WTC11 (cell line): ENCODE data around the gene IFT52. TPM values are rescaled to one million over a fixed set of nuclear protein-coding genes. Genes with fewer than 3 reads are reported as not detected.

ENCODE experiments used
- ATAC-seq: fragments of 200-7000 bp; cut with Tn5 transposase; 2 replicates; pipeline ENCODE4 v1.10.0; 2021; ENCODE audit warnings: mild to moderate bottlenecking, moderate library complexity
- CTCF ChIA-PET: fragments of 300-600 bp; sonication (Branson Sonifier 250); formaldehyde crosslinking; loops from one replicate; lab custom pipeline; 2021; ENCODE audit warnings: antibody characterized with exemption; lab: Charles Lee
- POLR2A ChIA-PET: fragments of 350-600 bp; sonication (Branson Sonifier 250); formaldehyde crosslinking; loops from one replicate; lab custom pipeline; 2021; ENCODE audit warnings: antibody characterized with exemption; lab: Charles Lee
- DNase-seq: peaks from one replicate; pipeline ENCODE4 v3.0.0; 2021; ENCODE audit warnings: low spot score
- H3K27ac Mint-ChIP-seq: 2 replicates; pipeline ENCODE4 v1.8.0; 2021; ENCODE audit warnings: mixed read lengths
- H3K27me3 Mint-ChIP-seq: 2 replicates; pipeline ENCODE4 v1.8.0; 2021; ENCODE audit warnings: low read depth, mild to moderate bottlenecking, moderate library complexity, mixed read lengths
- H3K36me3 Mint-ChIP-seq: 2 replicates; pipeline ENCODE4 v1.8.0; 2021; ENCODE audit warnings: mixed read lengths
- H3K4me1 Mint-ChIP-seq: 2 replicates; pipeline ENCODE4 v1.8.0; 2022; ENCODE audit warnings: mixed read lengths
- H3K4me3 Mint-ChIP-seq: 2 replicates; pipeline ENCODE4 v1.8.0; 2021; ENCODE audit warnings: mild to moderate bottlenecking, moderate library complexity, mixed read lengths
- H3K9me3 Mint-ChIP-seq: 2 replicates; pipeline ENCODE4 v1.8.0; 2021; ENCODE audit warnings: mixed read lengths
- AR ChIP-seq: fragments of 250-450 bp; sonication (Bioruptor Pico); IDR thresholded peaks from 2 replicates; pipeline ENCODE4 v1.9.0; 2021; ENCODE audit warnings: mild to moderate bottlenecking
- CBFB ChIP-seq: sonication (generic); formaldehyde crosslinking; IDR thresholded peaks from 2 replicates; pipeline ENCODE4 v1.8.1; 2022; ENCODE audit warnings: mild to moderate bottlenecking, low read depth, missing genetic modification reagents
- CDX4 ChIP-seq: fragments of 250-450 bp; sonication (Bioruptor Pico); IDR thresholded peaks from 2 replicates; pipeline ENCODE4 v1.9.0; 2021; ENCODE audit warnings: moderate library complexity, mild to moderate bottlenecking, inconsistent platforms, borderline replicate concordance
- CREB1 ChIP-seq: sonication (generic); formaldehyde crosslinking; IDR thresholded peaks from 2 replicates; pipeline ENCODE4 v1.8.0; 2023; ENCODE audit warnings: mild to moderate bottlenecking, missing genetic modification reagents
- CREM ChIP-seq: sonication (generic); formaldehyde crosslinking; IDR thresholded peaks from 2 replicates; pipeline ENCODE4 v1.8.1; 2022; ENCODE audit warnings: mild to moderate bottlenecking, missing genetic modification reagents, moderate library complexity
- CTCF ChIP-seq: fragments of 200-600 bp; IDR thresholded peaks from 2 replicates; pipeline ENCODE4 v1.8.0; 2022; ENCODE audit warnings: antibody characterized with exemption
- E2F4 ChIP-seq: sonication (generic); formaldehyde crosslinking; IDR thresholded peaks from 2 replicates; pipeline ENCODE4 v1.8.1; 2022; ENCODE audit warnings: low read depth, mild to moderate bottlenecking, moderate library complexity, missing genetic modification reagents, borderline replicate concordance
- FOXJ3 ChIP-seq: sonication (generic); formaldehyde crosslinking; IDR thresholded peaks from 2 replicates; pipeline ENCODE4 v1.9.0; 2021; ENCODE audit warnings: missing genetic modification reagents, mild to moderate bottlenecking, borderline replicate concordance
- FOXP1 ChIP-seq: sonication (generic); formaldehyde crosslinking; IDR thresholded peaks from 2 replicates; pipeline ENCODE4 v1.8.0; 2022; ENCODE audit warnings: missing genetic modification reagents, mild to moderate bottlenecking, moderate library complexity, borderline replicate concordance
- IRF1 ChIP-seq: sonication (generic); formaldehyde crosslinking; IDR thresholded peaks from 2 replicates; pipeline ENCODE4 v1.8.0; 2023; ENCODE audit warnings: missing genetic modification reagents
- MYBL2 ChIP-seq: sonication (generic); formaldehyde crosslinking; IDR thresholded peaks from 2 replicates; pipeline ENCODE4 v1.8.1; 2023; ENCODE audit warnings: mild to moderate bottlenecking, moderate library complexity, missing genetic modification reagents
- NFATC4 ChIP-seq: fragments of 250-450 bp; sonication (Bioruptor Pico); IDR thresholded peaks from 2 replicates; pipeline ENCODE4 v1.9.0; 2021; ENCODE audit warnings: mild to moderate bottlenecking
- PREB ChIP-seq: sonication (generic); formaldehyde crosslinking; IDR thresholded peaks from 2 replicates; pipeline ENCODE4 v1.8.1; 2022; ENCODE audit warnings: mild to moderate bottlenecking, missing genetic modification reagents, moderate library complexity, borderline replicate concordance
- PRRX2 ChIP-seq: fragments of 250-450 bp; sonication (Bioruptor Pico); IDR thresholded peaks from 2 replicates; pipeline ENCODE4 v1.8.0; 2021; ENCODE audit warnings: mild to moderate bottlenecking
- USF1 ChIP-seq: sonication (generic); formaldehyde crosslinking; IDR thresholded peaks from 2 replicates; pipeline ENCODE4 v1.8.0; 2022; ENCODE audit warnings: mild to moderate bottlenecking, missing genetic modification reagents
- ZNF121 ChIP-seq: sonication (generic); formaldehyde crosslinking; IDR thresholded peaks from 2 replicates; pipeline ENCODE4 v1.8.0; 2023; ENCODE audit warnings: missing genetic modification reagents
- total RNA-seq: library from RNA; stranded (reverse); gene quantifications from 3 replicates; pipeline ENCODE4 v1.2.3, GENCODE V29; 2021

Gene IFT52
- total RNA-seq, 1 experiment from 2014 or later = 27.5 TPM

- ChIA-PET POLR2A (interaction anchor here (0.6 kb wide), 1 partner anchor 75 kb away, joined by 3 read pairs; no protein-coding TSS in a partner anchor), CTCF (interaction anchor here (0.8 to 1.0 kb wide), 4 partner anchors 13 to 123 kb away, joined by 3 read pairs; no protein-coding TSS in a partner anchor)
- no peaks in the 10 kb centered on the region for H3K27me3 Mint-ChIP-seq
These were observed 19.0 kb upstream of the IFT52 start for GRCh38 chr20:43571771-43572170.

GRCh38 chr20:43572891-43573290, 17.8 kb upstream of the IFT52 start:
- H3K27ac Mint-ChIP-seq = no peak overlapping the region
- ATAC-seq (no peak), DNase-seq (no peak)
- TF ChIP-seq CDX4 (no peak), E2F4 (no peak), CREM (CRISPR knock-in tag) (no peak), IRF1 (CRISPR knock-in tag) (no peak), PRRX2 (CRISPR knock-in tag) (no peak)
- no peaks in the 10 kb centered on the region for H3K9me3 Mint-ChIP-seq
- no peaks in the 10 kb centered on the region for H3K36me3 Mint-ChIP-seq
- H3K27me3 Mint-ChIP-seq = no peaks in the 10 kb centered on the region
- ChIA-PET POLR2A (no interaction called here), CTCF (interaction anchor here (0.6 to 1.2 kb wide), 3 partner anchors 34 to 375 kb away, joined by 3 to 4 read pairs (median 3); no protein-coding TSS in a partner anchor)
- no peak overlapping the region for H3K4me3 Mint-ChIP-seq
- H3K4me1 Mint-ChIP-seq = peaks cover 4% of the 10 kb centered on the region

More at GRCh38 chr20:43571771-43572170, 19.0 kb upstream of the IFT52 start:
- no peaks in the 10 kb centered on the region for H3K9me3 Mint-ChIP-seq
- peaks cover 4% of the 10 kb centered on the region for H3K4me1 Mint-ChIP-seq
- TF ChIP-seq CTCF = no peak
- TF ChIP-seq USF1 (CRISPR knock-in tag) = no peak
- DNase-seq = no peak
- ATAC-seq = no peak
- H3K36me3 Mint-ChIP-seq = no peaks in the 10 kb centered on the region
- no peak overlapping the region for H3K4me3 Mint-ChIP-seq
- no peak overlapping the region for H3K27ac Mint-ChIP-seq

- Mint-ChIP-seq H3K4me1 (no peaks in the 10 kb centered on the region), H3K27me3 (no peaks in the 10 kb centered on the region), H3K9me3 (no peaks in the 10 kb centered on the region), H3K36me3 (no peaks in the 10 kb centered on the region), H3K4me3 (no peak overlapping the region), H3K27ac (no peak overlapping the region; the same call in 1 of the 2 replicates)
- ATAC-seq (no peak), DNase-seq (no peak)
- ChIA-PET CTCF (interaction anchor here (1.3 to 1.8 kb wide), 2 partner anchors 38 to 116 kb away, joined by 4 to 7 read pairs; no protein-coding TSS in a partner anchor), POLR2A (no interaction called here)
- TF ChIP-seq NFATC4 (CRISPR knock-in tag) (no peak), FOXP1 (no peak), MYBL2 (no peak), CREB1 (no peak), CTCF (no peak), PREB (CRISPR knock-in tag) (no peak), FOXJ3 (CRISPR knock-in tag) (no peak), CBFB (CRISPR knock-in tag) (no peak), AR (CRISPR knock-in tag) (no peak), ZNF121 (no peak)
These were observed 14.6 kb upstream of the IFT52 start for GRCh38 chr20:43576108-43576507.
